GM12874 (cell line): ENCODE data around the gene IDUA.

Source experiments
- CTCF ChIP-seq: IDR thresholded peaks from 2 replicates; pipeline ENCODE4 v1.5.1; 2011; ENCODE audit warnings: low read depth, mild to moderate bottlenecking, control low read depth, low read length, moderate library complexity; ENCODE audit not compliant: insufficient read depth

IDUA gene

GRCh38 chr4:963276-964225 lies 23.3 kb upstream of the IDUA start:
- TF ChIP-seq CTCF = no peak

- TF ChIP-seq CTCF = no peak
These were observed 22.4 kb upstream of the IDUA start for GRCh38 chr4:964346-965025.

- TF ChIP-seq CTCF = no peak
These were observed 21.6 kb upstream of the IDUA start for GRCh38 chr4:965048-965765.

GRCh38 chr4:965766-966134 lies 21.1 kb upstream of the IDUA start:
- no peak for TF ChIP-seq CTCF

GRCh38 chr4:966266-967112 lies 20.4 kb upstream of the IDUA start:
- no peak for TF ChIP-seq CTCF

- no peak for TF ChIP-seq CTCF
These were observed 19.4 kb upstream of the IDUA start for GRCh38 chr4:967113-968104.
